Vagina (tissue), 2 donors: Measurements from ENCODE around the gene WRAP53. TPM values are rescaled to one million over a fixed set of nuclear protein-coding genes. Genes with fewer than 3 reads are reported as not detected.

ENCODE experiments used
- DNase-seq, 2 donors: peaks; one replicate each; pipeline ENCODE4 v3.0.0-alpha.2; 2017; ENCODE audit errors: extremely low spot score in 2 of 2
- H3K27ac ChIP-seq: fragments of 200-600 bp; sonication (generic); one replicate; pipeline ENCODE4 v1.5.1; 2019
- H3K27me3 ChIP-seq: fragments of 200-600 bp; sonication (generic); one replicate; pipeline ENCODE4 v1.5.1; 2019
- H3K36me3 ChIP-seq, 2 donors: fragments of 200-600 bp; sonication (generic); one replicate each; pipeline ENCODE4 v1.5.1; 2017 to 2019
- H3K4me1 ChIP-seq: fragments of 200-600 bp; sonication (generic); one replicate; pipeline ENCODE4 v1.5.1; 2019
- H3K4me3 ChIP-seq, 2 donors: fragments of 200-600 bp; sonication (generic); 1 replicate in 1 of 2; 2 replicates in 1 of 2; pipeline ENCODE4 v1.5.1; 2016 to 2019
- H3K9me3 ChIP-seq: fragments of 200-600 bp; sonication (generic); one replicate; pipeline ENCODE4 v1.5.1; 2019
- CTCF ChIP-seq, 3 experiments: fragments of 450-650 bp in 2 of 3; fragments of 200-600 bp in 1 of 3; sonication (generic) in 1 of 3; IDR thresholded peaks; one replicate each; pipeline ENCODE4 v1.5.1; 2017 to 2019; ENCODE audit warnings: antibody characterized with exemption in 3 of 3, mild to moderate bottlenecking in 2 of 3, moderate library complexity in 2 of 3
- POLR2A ChIP-seq, 2 donors: fragments of 450-650 bp; IDR thresholded peaks; one replicate each; pipeline ENCODE4 v1.6.1; 2017; ENCODE audit warnings: antibody characterized with exemption in 2 of 2, mild to moderate bottlenecking in 2 of 2, moderate library complexity in 2 of 2
- POLR2AphosphoS5 ChIP-seq, 2 donors: sonication (generic); formaldehyde crosslinking; IDR thresholded peaks; one replicate each; pipeline ENCODE4 v1.9.0; 2017; ENCODE audit warnings: antibody characterized with exemption in 2 of 2, mild to moderate bottlenecking in 2 of 2, low read depth in 1 of 2; ENCODE audit not compliant: insufficient read depth in 1 of 2
- intact Hi-C: fragments of 100-400 bp; cut with DNase I; formaldehyde crosslinking; loops from one replicate; pipeline ENCODE4 v1.15.1; 2023
- total RNA-seq: library from RNA; depleted of rRNA; stranded (reverse); fragments of >200 nt; gene quantifications from one replicate; pipeline ENCODE4 v1.2.3, GENCODE V29; 2016

Gene WRAP53
- total RNA-seq, 1 donor from 2014 or later, result 7.6 TPM

GRCh38 chr17:7652388-7653356, 35.6 kb upstream of the WRAP53 start:
- intact Hi-C loops, result no loop called here
- TF ChIP-seq POLR2AphosphoS5 (IDR thresholded peaks at IDR 0.05; ENCODE audit: insufficient read depth in 1 of 2, low read depth in 1 of 2) (no peak), CTCF (IDR thresholded peaks at IDR 0.05) (no peak), POLR2A (IDR thresholded peaks at IDR 0.05) (no peak)
- no peak for DNase-seq
- peaks cover 24% of the 10 kb centered on the region for H3K4me1 ChIP-seq
- peak overlapping the region; percentile 73 for H3K27ac ChIP-seq
- peaks cover 14% of the 10 kb centered on the region for H3K27me3 ChIP-seq
- no peaks in the 10 kb centered on the region for H3K36me3 ChIP-seq
- H3K9me3 ChIP-seq, result no peaks in the 10 kb centered on the region
- H3K4me3 ChIP-seq, result no peak overlapping the region

- no peaks in the 10 kb centered on the region for H3K36me3 ChIP-seq
- peaks cover 22% of the 10 kb centered on the region for H3K4me1 ChIP-seq
- peaks cover 14% of the 10 kb centered on the region for H3K27me3 ChIP-seq
- intact Hi-C loops, result no loop called here
- no peak overlapping the region for H3K27ac ChIP-seq
- H3K9me3 ChIP-seq, result no peaks in the 10 kb centered on the region
- no peak overlapping the region for H3K4me3 ChIP-seq
- TF ChIP-seq CTCF (IDR thresholded peaks at IDR 0.05) (no peak), POLR2AphosphoS5 (IDR thresholded peaks at IDR 0.05; ENCODE audit: insufficient read depth in 1 of 2, low read depth in 1 of 2) (no peak), POLR2A (IDR thresholded peaks at IDR 0.05) (no peak)
- DNase-seq, result no peak
These were observed 33.3 kb upstream of the WRAP53 start for GRCh38 chr17:7654832-7655540.

- H3K4me3 ChIP-seq, result no peak overlapping the region
- intact Hi-C loops, result no loop called here
- H3K4me1 ChIP-seq, result peaks cover 17% of the 10 kb centered on the region
- H3K9me3 ChIP-seq, result no peaks in the 10 kb centered on the region
- peaks cover 14% of the 10 kb centered on the region for H3K27me3 ChIP-seq
- no peak for TF ChIP-seq CTCF (IDR thresholded peaks at IDR 0.05)
- no peak for TF ChIP-seq POLR2A (IDR thresholded peaks at IDR 0.05)
- TF ChIP-seq POLR2AphosphoS5 (IDR thresholded peaks at IDR 0.05; ENCODE audit: insufficient read depth in 1 of 2, low read depth in 1 of 2), result no peak
- DNase-seq, result no peak
- no peaks in the 10 kb centered on the region for H3K36me3 ChIP-seq
- no peak overlapping the region for H3K27ac ChIP-seq
These were observed 32.8 kb upstream of the WRAP53 start for GRCh38 chr17:7655541-7655840.

GRCh38 chr17:7656958-7657609, 31.2 kb upstream of the WRAP53 start:
- DNase-seq, result no peak
- Histone ChIP-seq H3K27me3 (peaks cover 2% of the 10 kb centered on the region), H3K9me3 (no peaks in the 10 kb centered on the region), H3K4me3 (no peak overlapping the region), H3K36me3 (no peaks in the 10 kb centered on the region), H3K4me1 (peaks cover 1% of the 10 kb centered on the region), H3K27ac (no peak overlapping the region)
- TF ChIP-seq POLR2AphosphoS5 (IDR thresholded peaks at IDR 0.05; ENCODE audit: insufficient read depth in 1 of 2, low read depth in 1 of 2), result no peak
- intact Hi-C loops, result no loop called here

- peaks cover 0 to 45% of the 10 kb centered on the region in 2 donors for H3K36me3 ChIP-seq
- intact Hi-C loops, result no loop called here
- no peaks in the 10 kb centered on the region for H3K9me3 ChIP-seq
- H3K4me3 ChIP-seq, result no peak overlapping the region
- no peak overlapping the region for H3K27ac ChIP-seq
- TF ChIP-seq POLR2A (IDR thresholded peaks at IDR 0.05) (no peak), CTCF (IDR thresholded peaks at IDR 0.05) (no peak), POLR2AphosphoS5 (IDR thresholded peaks at IDR 0.05; ENCODE audit: insufficient read depth in 1 of 2, low read depth in 1 of 2) (no peak)
- no peaks in the 10 kb centered on the region for H3K27me3 ChIP-seq
- DNase-seq, result no peak
- H3K4me1 ChIP-seq, result no peaks in the 10 kb centered on the region
These were observed 20.4 kb upstream of the WRAP53 start for GRCh38 chr17:7667656-7668406.
